ENCODE results near the gene POLR1E.

POLR1E gene

GRCh38 chr9:37485389-37486255 lies at the start of gene POLR1E:
TSS of gene POLR1E (plus strand) at chr9:37485948. CDS start at chr9:37486048, 100 bp downstream.
- peak; percentile 88 to 98 (median 95) for DNase-seq (ENCODE audit: low read depth in 3 of 3, low spot score in 1 of 3)

GRCh38 chr9:37436540-37436939 lies 49.2 kb upstream of the POLR1E start:
- no peak for DNase-seq (ENCODE audit: low read depth in 3 of 3, low spot score in 1 of 3)

DNA sequence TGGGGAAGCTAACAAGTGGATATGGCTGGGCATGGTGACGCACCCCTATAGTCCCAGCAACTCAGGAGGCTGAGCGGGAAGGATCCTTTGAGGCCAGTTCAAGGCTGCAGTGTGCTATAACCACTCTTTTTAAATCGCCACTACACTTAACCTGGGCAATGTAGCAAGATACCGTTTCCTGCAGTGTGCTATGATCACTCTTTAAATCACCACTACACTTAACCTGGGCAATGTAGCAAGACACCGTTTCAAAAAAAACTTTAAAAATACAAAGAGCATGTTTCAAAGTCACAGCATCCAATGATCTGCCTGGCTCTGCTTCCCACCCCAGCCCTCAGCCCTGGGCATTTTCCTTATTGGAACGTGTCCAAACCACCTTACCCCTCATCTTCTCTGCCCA lies 48.7 kb upstream of the POLR1E start:
- no peak for DNase-seq (ENCODE audit: low read depth in 3 of 3, low spot score in 1 of 3)

DNA sequence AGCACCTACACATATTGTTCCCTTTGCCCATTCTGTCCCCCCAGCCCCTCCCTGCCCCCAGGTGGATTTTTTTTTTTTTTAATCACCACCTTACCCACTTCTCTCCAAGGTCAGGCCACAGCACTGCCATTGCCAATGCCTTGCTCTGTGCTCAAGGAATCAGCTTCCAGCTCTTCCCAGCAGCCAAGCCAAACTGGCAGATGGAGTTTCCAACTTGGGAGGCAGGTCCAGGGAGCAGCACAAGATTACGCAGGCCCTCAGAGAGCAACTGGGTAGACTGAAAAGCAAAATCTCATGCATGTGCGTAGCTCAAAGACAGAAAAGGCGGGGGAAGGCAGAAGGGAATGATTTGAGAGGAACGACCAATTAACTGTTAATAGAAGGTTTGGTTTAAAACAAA lies 48.1 kb upstream of the POLR1E start:
- no peak for DNase-seq (ENCODE audit: low read depth in 3 of 3, low spot score in 1 of 3)

DNA sequence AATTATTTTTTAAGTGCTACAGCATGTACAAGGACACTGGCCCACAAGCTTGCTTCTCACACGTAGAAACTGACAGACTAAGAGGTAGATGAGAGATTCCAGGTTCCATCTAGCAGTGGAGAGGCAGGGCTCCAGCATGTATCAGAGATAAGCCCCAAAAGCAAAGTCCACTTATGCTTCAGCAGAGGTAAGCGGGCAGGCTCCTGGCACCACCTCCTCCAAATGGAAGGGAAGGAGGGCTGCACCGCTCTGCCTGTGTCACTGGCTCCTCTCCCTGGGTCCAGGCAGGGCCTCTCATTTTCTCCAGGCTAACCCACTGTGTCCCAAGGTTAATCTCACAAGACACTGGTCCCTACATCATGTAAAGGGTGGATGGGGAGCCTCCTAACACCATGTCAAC lies 47.4 kb upstream of the POLR1E start:
- no peak for DNase-seq (ENCODE audit: low read depth in 3 of 3, low spot score in 1 of 3)

GRCh38 chr9:37441776-37442370 lies 43.9 kb upstream of the POLR1E start:
- no peak for DNase-seq (ENCODE audit: low read depth in 3 of 3, low spot score in 1 of 3)

DNA sequence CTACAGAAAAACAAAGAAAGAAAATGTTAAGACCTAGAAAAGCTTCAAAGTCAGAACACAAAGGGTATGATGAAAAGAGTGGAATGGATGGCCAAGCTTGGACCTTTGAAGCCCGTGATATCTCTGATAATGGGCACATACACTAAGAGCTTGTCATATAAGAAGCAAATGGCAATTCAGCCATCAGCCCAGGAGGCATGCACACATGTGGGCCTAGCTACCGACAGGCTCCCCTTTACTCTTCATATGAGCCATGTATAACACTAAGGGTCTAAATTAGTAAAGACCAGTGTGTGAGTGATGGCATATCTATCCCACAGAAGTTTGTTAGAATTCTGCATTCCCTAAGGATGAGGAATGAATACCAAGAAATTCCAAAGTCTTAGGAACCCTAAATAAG lies 43.2 kb upstream of the POLR1E start:
- DNase-seq (ENCODE audit: low read depth in 3 of 3, low spot score in 1 of 3): no peak

- no peak for DNase-seq (ENCODE audit: low read depth in 3 of 3, low spot score in 1 of 3)
These were observed 42.2 kb upstream of the POLR1E start for GRCh38 chr9:37443566-37443965.

- no peak for DNase-seq (ENCODE audit: low read depth in 3 of 3, low spot score in 1 of 3)
These were observed 40.9 kb upstream of the POLR1E start for GRCh38 chr9:37444890-37445289.

- no peak for DNase-seq (ENCODE audit: low read depth in 3 of 3, low spot score in 1 of 3)
These were observed 39.9 kb upstream of the POLR1E start for GRCh38 chr9:37445832-37446231.

GRCh38 chr9:37446401-37446800 lies 39.3 kb upstream of the POLR1E start:
- DNase-seq (ENCODE audit: low read depth in 3 of 3, low spot score in 1 of 3): no peak

DNA sequence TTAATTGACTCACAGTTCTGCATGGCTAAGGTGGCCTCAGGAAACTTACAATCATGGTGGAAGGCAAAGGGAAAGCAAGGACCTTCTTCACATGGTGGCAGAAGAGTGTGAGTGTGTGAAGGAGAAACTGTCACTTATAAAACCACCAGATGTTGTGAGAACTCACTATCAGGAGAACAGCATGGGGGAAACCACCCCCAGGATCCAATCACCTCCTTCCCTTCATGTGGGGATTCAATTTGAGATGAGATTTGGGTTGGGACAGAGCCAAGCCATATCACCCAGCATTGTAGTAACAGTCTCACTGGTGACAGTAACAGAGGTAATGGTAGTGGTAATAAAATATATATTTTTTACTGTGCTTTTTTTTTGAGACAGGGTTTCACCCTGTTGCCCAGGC lies 38.6 kb upstream of the POLR1E start:
- DNase-seq (ENCODE audit: low read depth in 3 of 3, low spot score in 1 of 3): no peak

- no peak for DNase-seq (ENCODE audit: low read depth in 3 of 3, low spot score in 1 of 3)
These were observed 35.7 kb upstream of the POLR1E start for GRCh38 chr9:37449862-37450632.

DNA sequence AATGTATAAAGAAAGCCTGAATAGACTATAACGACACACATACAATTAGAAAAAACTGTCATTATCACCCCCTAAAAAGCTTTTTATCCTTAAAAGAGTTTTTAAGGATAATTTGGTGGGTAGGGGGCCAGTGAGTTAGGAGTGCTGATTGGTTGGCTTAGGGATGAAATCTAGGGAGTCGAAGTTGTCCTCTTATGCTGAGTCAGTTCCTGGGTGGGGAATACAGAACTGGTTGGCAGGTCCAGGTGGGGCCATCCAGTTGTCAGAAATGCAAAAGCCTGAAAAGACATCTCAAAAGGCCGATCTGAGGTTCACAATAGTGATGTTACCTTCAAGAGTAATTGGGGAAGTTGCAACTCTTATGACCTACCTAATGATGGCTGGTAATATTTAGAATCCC lies 34.1 kb upstream of the POLR1E start:
- no peak for DNase-seq (ENCODE audit: low read depth in 3 of 3, low spot score in 1 of 3)

- no peak for DNase-seq (ENCODE audit: low read depth in 3 of 3, low spot score in 1 of 3)
These were observed 33.1 kb upstream of the POLR1E start for GRCh38 chr9:37452611-37453010.

GRCh38 chr9:37453827-37454226 lies 31.9 kb upstream of the POLR1E start:
- no peak for DNase-seq (ENCODE audit: low read depth in 3 of 3, low spot score in 1 of 3)

DNA sequence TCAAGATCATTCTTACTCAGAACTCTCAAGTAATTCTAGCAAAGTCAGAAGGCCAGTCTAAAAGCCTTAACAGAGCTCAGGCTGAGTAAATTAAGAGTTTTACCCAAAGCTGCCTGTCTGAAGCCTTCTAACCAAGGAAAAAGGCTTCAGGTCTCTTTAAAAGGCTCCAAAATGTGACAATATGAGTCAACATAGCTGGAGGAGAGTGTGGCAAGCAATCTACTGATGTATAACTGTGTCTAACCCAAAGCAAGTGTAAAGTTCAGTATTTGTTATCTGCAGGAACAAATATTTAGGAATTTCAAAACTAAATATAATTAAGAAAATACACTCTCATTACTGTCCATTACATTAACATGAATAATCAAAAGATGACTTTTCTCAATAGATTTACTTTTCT lies 31.5 kb upstream of the POLR1E start:
- DNase-seq (ENCODE audit: low read depth in 3 of 3, low spot score in 1 of 3): no peak

- no peak for DNase-seq (ENCODE audit: low read depth in 3 of 3, low spot score in 1 of 3)
These were observed 29.7 kb upstream of the POLR1E start for GRCh38 chr9:37455884-37456647.

DNA sequence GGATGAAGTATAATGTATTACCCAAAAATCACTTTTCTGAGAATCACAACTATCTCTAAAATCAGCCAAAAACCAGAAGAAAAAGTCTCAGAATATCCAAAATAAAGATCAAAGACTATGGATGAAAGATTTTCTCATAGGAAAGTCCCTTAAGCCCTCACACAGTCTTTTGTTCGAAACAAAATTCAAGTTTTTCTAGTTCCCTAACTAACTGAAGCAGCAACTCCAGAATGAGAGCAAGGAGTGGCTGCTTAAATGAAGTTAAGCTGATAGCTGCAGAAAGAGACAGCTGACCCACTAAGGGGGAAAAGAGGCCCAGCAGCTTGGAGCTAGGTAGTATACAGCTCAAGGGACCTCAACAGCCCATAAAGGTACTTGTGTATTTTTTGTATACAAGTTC lies 28.9 kb upstream of the POLR1E start:
- DNase-seq (ENCODE audit: low read depth in 3 of 3, low spot score in 1 of 3): no peak

DNA sequence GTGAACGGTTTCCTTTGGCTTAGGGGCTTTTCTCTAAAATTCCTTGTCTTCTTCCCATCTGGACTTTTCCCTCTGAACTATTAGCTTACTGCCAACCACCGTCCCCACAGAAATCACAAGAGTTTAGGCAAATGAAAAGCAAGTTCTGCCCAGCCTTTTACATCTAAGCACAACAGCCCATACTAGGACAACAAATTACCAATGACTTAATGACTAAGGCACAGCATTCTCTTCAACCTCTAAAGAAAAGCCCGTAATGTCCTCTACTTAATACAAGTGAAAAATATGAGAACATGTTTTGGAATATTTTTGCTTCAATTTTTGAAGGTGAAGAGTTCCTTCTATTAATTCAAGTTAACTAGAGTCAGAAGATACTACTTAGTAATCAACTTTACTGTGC lies 21.7 kb upstream of the POLR1E start:
- no peak for DNase-seq (ENCODE audit: low read depth in 3 of 3, low spot score in 1 of 3)
